Right lobe of liver (tissue), 6 donors: ENCODE data around the gene ABL2. TPM values are rescaled to one million over a fixed set of nuclear protein-coding genes. Genes with fewer than 3 reads are reported as not detected.

Source experiments
- ATAC-seq, 4 donors: fragments of 200-7000 bp; cut with Tn5 transposase; one replicate each; pipeline ENCODE4 v1.9.1; 2020; ENCODE audit warnings: mild to moderate bottlenecking in 4 of 4, moderate library complexity in 4 of 4
- DNase-seq, 3 donors: peaks; one replicate each; pipeline ENCODE4 v3.0.0-alpha.2; 2020
- H3K27ac ChIP-seq, 3 donors: fragments of 200-600 bp; one replicate each; pipeline ENCODE4 v1.8.0; 2022
- H3K27me3 ChIP-seq, 2 donors: fragments of 200-600 bp; one replicate each; pipeline ENCODE4 v1.8.0; 2022
- H3K36me3 ChIP-seq, 4 donors: fragments of 200-600 bp; sonication (generic) in 1 of 4; one replicate each; pipeline versions ENCODE4 v1.5.1 to v1.8.0; 2017 to 2022; ENCODE audit warnings: control low read depth in 1 of 4
- H3K4me1 ChIP-seq, 4 donors: fragments of 200-600 bp; sonication (generic) in 1 of 4; one replicate each; pipeline versions ENCODE4 v1.5.1 to v1.8.0; 2017 to 2022; ENCODE audit warnings: control low read depth in 1 of 4
- H3K4me3 ChIP-seq, 3 donors: fragments of 200-600 bp; one replicate each; pipeline ENCODE4 v1.8.0; 2022
- H3K9me3 ChIP-seq, 4 donors: fragments of 200-600 bp; sonication (generic) in 1 of 4; one replicate each; pipeline versions ENCODE4 v1.5.1 to v1.8.0; 2017 to 2022; ENCODE audit warnings: control low read depth in 1 of 4
- CTCF ChIP-seq, 4 donors: fragments of 200-600 bp in 3 of 4; fragments of 450-650 bp in 1 of 4; IDR thresholded peaks; one replicate each; pipeline versions ENCODE4 v1.5.1 to v1.8.0; 2016 to 2022; ENCODE audit warnings: antibody characterized with exemption in 4 of 4, mild to moderate bottlenecking in 2 of 4
- POLR2A ChIP-seq: fragments of 450-650 bp; IDR thresholded peaks from one replicate; pipeline ENCODE4 v1.6.1; 2017; ENCODE audit warnings: antibody characterized with exemption, mild to moderate bottlenecking
- WGBS: methylation state at CpG from one replicate; pipeline ENCODE4 v1.1.6; 2018; ENCODE audit warnings: low coverage, low lambda C conversion rate; ENCODE audit not compliant: insufficient coverage; ENCODE audit errors: missing lambda C conversion rate; 5-methylcytosine and 5-hydroxymethylcytosine counted together
- intact Hi-C, 2 donors: fragments of 100-400 bp; cut with DNase I; formaldehyde crosslinking; loops; one replicate each; pipeline versions ENCODE4 v1.11.2 to v1.14.1; 2022
- total RNA-seq, 6 experiments: library from RNA; depleted of rRNA in 2 of 6; stranded (reverse); fragments of >200 nt in 2 of 6; fragmentation: NEBNext Ultra II Directional in 3 of 6; extraction: Animal tissue kit (Norgen Biotek cat#: 25700) in 3 of 6; gene quantifications; one replicate each; pipeline versions ENCODE4 v1.1.0 to v1.2.4, GENCODE V29; 2016 to 2023
- donor health status: DM: no; HTN: yes; CAD: no.
- donor health status: DM: no; HTN: no; CAD: no.
- donor health status: DM: no; HTN: no; CAD: no.
- donor health status: DM: no; HTN: yes; CAD: no.
- donor health status: DM: no; HTN: yes; CAD: no.

ABL2 gene
- total RNA-seq, 6 experiments from 2014 or later: 3.8 to 7.7 (median 5.6) TPM

- Histone ChIP-seq H3K4me3 (no peak overlapping the region), H3K9me3 (no peaks in the 10 kb centered on the region), H3K36me3 (no peaks in the 10 kb centered on the region), H3K27ac (no peak overlapping the region), H3K4me1 (no peaks in the 10 kb centered on the region), H3K27me3 (no peaks in the 10 kb centered on the region)
- intact Hi-C loops: no loop called here
- no peak for ATAC-seq
- DNase-seq: no peak
- TF ChIP-seq POLR2A (no peak), CTCF (IDR thresholded peaks at IDR 0.05) (no peak)
Observed at GRCh38 chr1:179263121-179263520, 33.6 kb upstream of the ABL2 start.

- no peak for ATAC-seq
- Histone ChIP-seq H3K36me3 (no peaks in the 10 kb centered on the region), H3K27ac (no peak overlapping the region), H3K27me3 (no peaks in the 10 kb centered on the region), H3K9me3 (no peaks in the 10 kb centered on the region), H3K4me1 (no peaks in the 10 kb centered on the region), H3K4me3 (no peak overlapping the region)
- WGBS: 64% methylated on average over 1 of the region's 1 CpG
- DNase-seq: no peak
- intact Hi-C loops: no loop called here
- TF ChIP-seq POLR2A (no peak), CTCF (IDR thresholded peaks at IDR 0.05) (no peak)
Observed at GRCh38 chr1:179262183-179262582, 32.7 kb upstream of the ABL2 start.

- no peak for ATAC-seq
- Histone ChIP-seq H3K4me1 (no peaks in the 10 kb centered on the region), H3K27me3 (no peaks in the 10 kb centered on the region), H3K4me3 (no peak overlapping the region), H3K9me3 (no peaks in the 10 kb centered on the region), H3K27ac (no peak overlapping the region), H3K36me3 (no peaks in the 10 kb centered on the region)
- no peak for DNase-seq
- intact Hi-C loops: loop anchor here in 1 of 2 donors (10.0 kb wide), 1 partner anchor 121 kb away; no protein-coding TSS in a partner anchor
- WGBS: 62% methylated on average over 8 of the region's 8 CpGs
- TF ChIP-seq POLR2A: no peak
- no peak for TF ChIP-seq CTCF (IDR thresholded peaks at IDR 0.05)
Observed at GRCh38 chr1:179253286-179253972, 24.0 kb upstream of the ABL2 start.

GRCh38 chr1:179252606-179253005 is 23.1 kb upstream of the ABL2 start:
- intact Hi-C loops: loop anchor here in 1 of 2 donors (10.0 kb wide), 1 partner anchor 122 kb away; no protein-coding TSS in a partner anchor
- no peaks in the 10 kb centered on the region for H3K4me1 ChIP-seq
- ATAC-seq: peak in 1 of 4 donors; percentile 22

More at GRCh38 chr1:179252606-179253005, 23.1 kb upstream of the ABL2 start:
- 89% methylated on average over 4 of the region's 4 CpGs for WGBS
- no peak overlapping the region for H3K4me3 ChIP-seq
- H3K27me3 ChIP-seq: no peaks in the 10 kb centered on the region
- no peak overlapping the region for H3K27ac ChIP-seq
- H3K36me3 ChIP-seq: no peaks in the 10 kb centered on the region
- no peaks in the 10 kb centered on the region for H3K9me3 ChIP-seq
- no peak for DNase-seq
- TF ChIP-seq CTCF (IDR thresholded peaks at IDR 0.05): no peak
- TF ChIP-seq POLR2A: no peak
